ENCODE measurements around the gene CFL1.

CFL1 gene

DNA sequence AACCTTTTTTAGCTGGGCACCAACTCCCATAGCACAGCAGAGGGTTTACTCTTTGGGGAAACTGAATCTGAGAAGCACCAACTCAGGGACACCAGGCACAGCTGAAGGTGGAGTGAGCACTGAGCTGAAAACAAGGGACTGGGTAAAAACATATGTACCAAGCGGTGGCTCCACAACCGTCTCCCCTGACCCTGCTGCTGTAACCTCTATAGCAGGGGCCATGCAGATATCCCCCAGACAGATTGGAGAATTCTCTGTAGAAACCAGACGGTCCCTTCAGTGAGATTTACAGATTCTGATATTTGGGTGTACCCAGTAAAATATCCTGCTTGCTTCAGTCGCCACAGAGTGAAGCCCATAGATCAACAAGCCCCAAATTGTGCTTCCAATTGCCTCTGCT, 28.5 kb downstream of the CFL1 start:
- no peak for DNase-seq

DNA sequence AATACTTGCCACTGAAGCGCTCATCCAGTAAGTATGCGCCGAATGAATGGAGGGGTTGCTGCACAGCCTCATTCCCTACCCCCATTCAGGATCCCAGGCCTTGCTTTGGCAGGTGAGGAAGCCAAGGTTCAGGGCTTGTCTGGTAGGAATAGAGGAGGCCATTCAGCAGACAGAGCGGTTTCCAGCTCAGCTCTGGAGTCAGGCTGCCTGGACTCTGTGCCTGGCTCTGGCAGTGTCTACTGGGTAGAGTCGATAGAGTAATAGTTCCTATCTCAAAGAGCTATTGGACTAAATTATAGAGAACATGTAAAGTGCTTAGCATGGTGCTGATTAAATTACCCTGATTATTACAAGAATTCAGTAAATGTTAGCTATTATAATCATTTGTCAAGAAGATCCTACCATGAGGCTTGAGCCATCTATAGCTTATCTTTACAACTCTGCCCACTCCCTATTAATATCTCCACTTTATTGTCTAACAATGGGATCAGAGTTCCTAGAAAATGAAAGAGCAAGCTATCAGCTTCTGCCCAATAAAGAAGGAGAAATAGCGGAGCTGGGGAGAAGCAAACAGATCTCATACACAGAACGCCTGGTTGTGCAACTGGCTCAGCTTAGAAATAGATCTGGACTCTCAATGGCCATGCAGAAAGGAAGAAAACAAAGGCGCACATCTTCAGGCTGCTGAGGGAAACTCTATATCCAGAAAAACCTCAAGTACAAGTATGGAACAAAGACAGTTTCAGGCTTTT, 30.8 kb downstream of the CFL1 start:
- no peak for DNase-seq

DNA sequence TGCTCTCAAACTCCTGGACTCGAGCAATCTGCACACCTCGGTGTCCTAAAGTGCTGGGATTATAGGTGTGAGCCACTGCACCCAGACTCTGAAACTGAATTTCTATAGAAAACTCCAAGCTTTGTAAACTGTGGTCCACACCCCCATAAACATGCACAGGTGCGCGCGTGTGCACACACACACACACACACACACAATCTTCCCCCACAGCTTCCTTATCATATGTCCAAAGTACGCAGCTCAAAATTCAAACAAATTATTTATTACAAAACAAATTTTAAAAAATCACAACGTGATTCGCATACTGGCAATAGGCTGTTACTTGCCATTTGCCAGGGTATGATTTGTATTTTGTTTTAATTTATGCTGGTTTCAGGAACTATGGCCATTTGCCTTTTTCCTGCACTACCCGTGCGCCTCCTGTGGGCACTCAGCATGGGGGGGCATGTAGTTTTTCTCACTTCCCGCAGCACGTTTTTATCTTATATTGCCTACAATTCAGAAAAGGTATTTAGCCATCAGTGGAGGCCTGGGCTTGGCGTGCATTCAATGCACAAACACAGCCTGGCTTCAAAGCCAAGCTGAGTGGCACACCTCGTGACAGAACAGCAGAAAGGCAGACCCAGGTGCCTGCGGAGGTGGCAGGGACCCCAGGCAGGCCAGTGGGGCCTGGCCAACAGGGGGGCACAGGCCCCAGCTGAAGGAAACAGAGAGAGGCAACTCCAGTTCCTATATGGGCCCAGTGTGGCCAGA, 35.0 kb downstream of the CFL1 start:
- DNase-seq: no peak

DNA sequence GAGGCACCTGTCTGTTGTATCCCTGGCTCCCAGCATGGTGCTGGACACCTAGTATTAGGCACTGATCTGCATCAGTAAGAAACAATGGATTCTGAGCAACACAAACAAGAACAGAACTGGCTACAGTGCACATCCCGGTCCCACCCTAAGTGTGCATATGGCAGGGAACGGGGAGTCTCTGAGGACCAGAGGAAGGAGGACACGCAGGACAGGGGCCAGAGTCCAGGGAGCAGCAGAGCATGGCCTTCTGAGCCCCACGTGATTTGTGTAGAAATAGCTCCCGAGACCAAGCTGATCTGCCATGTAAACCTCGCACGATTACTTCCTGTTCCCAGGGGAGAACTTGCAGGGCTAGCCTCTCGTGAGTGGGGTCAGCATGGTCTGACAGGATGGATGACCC, 36.9 kb downstream of the CFL1 start:
- peak; percentile 63 for DNase-seq

DNA sequence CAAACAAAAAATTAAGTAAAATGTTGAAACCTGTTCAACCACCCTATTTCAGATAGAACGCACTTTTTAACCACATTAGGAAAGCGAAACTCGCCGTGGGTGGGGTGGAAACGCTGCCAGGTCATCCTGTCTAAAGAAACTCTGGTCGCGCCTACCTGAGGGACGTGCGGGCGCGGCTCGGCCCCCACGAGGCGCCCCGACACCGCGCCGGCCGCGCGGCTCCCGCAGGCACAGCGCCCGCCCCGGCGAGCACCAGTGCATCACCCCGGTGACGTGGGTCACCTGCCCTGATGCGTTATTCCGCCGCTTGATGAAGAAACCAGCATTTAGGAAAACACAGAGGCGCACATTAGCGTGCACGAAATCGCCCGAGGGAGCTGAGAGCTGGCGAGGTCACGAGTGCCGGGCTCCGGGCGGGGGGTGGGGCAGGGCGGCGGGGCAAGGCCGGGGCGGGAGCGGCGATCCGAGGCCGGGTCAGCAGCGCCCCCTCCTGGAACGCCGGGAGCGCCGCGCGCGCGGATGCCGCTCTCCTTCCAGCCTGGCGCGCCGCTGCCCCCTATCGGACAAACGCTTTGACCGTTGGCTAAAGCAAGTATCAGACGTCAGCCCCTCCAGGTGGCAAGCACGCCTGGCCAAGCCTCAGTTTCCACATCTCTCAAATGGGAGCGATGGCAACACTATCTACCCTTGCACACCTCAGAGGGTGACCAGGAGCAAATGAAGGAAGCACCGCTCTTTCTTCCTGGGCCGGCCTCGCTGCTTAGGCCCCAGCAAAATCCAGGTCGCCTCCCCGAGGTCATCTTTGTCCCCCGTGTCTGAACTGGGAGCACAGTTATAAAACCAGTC, 39.9 kb downstream of the CFL1 start:
- peak; percentile 93 for DNase-seq

DNA sequence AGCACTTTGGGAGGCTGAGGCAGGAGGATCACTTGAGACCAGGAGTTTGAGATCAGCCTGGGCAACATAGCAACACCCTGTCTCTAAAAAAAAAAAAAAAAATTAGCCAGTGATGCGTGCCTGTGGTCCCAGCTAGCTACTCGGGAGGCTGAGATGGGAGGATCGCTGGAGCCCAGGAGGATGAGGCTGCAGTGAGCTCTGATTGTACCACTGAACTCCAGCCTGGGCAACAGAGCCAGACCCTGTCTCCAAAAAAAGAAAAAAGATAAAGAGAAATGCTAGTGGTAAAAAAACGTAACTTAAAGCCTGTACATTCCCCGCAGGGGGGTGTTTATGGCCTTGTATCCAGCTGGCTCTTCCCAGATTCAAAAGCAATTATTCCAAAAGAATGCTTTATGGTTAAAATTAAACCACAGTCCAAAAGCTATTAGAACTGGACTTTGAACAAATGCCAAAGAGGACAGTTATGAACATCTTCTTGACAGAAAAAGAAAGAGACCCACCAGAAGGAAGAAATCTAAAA, 40.6 kb downstream of the CFL1 start:
- DNase-seq: peak; percentile 36

DNA sequence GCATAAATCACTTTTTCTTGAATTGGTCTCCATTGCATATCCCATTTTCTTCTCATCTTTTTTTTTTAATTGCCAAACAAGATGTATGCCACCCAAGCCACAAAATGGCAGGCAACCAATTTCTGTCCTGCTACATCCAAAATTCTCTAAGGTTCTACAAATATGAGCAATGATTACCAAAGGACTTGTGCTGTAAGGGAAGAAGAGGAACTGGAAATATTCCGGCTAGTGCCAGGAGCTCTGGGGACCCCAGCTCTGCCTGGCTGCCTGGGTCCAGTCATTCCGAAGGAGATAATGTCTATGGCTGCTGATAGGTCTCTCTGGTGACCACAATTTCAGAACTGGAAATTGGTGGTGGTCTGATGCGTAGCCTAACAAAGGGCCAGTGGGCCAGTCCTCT, 41.3 kb downstream of the CFL1 start:
- peak; percentile 71 for DNase-seq

DNA sequence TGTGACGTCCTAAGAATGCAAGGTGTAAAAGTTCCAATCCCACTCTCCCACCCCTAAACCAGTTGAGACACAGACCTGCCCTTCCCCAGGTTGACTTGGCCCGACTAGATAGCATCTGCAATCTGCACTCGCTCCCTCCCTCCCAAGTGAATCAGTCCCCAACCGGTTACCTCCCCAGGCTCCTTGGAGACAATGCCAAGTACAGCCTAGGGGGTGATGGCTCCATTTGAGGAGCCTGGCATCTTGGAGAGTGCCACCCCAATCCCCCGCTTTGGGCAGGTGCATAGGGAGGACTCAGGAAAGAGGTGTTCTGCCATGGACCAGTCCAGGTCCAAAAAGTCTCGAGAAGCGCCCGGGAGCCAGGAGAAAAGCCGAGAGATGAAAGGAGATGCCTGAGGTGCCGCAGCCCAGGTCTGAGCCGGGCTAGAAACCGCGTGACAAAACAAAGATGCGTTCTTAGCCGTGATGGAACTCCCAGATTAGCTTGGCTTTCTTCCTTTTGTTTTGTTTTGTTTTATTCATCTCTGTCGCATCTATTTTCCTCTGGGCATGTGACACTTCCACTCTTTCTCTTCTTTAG, 42.9 kb downstream of the CFL1 start:
- DNase-seq: no peak

DNA sequence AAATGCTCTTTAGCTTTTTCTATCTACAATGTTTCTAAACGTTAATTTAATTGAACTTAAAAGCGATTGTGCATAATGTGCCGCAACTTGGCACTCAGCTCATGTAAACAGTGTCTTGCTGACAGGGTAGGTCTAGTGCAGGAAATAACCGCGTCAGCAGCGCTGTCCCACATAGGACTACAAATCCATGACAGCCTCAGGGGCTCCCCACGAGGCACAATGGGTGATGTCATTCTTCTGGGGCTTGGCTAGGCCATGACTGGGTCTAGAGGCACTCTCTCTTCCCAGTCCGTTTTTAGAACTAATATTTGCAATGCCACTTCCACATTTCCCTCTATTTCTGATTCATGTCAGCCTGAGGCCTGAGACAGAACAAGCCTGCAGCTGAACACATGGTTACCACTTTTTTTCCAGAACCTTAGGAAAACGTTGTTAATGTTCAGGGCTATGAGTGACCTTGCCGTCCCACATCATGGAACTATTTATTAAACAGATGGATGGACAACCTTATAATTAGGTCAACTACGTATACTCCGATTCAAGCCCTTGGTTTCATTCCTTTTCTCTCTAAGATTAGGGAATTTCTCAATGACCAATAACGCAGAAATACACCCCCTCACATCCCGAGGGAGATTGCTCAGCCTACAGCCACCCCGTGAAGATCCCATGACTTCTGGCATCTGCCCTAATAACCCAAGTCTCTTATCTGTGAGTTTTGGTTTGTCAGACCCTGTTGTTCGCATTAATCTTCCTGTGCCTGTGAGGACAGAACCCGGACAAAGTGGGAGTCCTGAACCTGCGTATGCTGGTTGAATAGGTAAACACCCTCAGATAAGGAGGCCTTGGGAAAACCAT, 43.6 kb downstream of the CFL1 start:
- DNase-seq: peak; percentile 99

DNA sequence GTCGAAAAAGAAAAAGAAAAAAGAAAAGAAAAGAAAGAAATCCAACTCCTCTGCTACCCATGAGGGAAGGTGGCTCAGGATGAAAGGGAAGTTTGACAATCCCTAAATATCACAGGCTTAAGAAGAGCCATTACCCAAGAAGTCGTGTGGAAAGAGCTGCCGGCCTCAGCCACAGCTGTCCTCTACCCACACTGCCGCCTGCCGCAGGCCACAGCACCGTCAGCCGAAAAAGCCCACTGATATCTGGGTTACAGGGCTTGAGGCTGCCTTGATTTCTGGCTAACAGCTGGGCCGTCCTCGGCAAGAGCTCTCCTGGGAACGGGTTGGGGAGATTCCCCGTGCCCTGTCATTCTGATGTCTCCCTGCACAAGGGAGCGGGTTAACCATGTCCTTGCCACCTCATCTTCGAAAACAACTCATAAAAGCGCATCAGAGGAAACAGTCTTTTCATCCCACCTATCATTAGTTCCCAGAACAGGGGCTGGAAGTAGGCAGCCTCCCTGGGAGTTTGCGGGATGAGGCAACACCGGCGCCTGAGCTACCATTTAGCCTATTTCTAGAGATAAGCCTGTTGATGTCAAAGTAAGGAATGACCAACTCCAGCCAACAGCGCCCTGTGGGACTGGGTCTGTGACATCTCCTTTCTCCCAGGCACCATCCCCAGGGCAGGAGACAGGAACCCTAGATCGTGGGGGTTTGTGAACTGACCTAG, 46.1 kb downstream of the CFL1 start:
- peak; percentile 93 for DNase-seq

DNA sequence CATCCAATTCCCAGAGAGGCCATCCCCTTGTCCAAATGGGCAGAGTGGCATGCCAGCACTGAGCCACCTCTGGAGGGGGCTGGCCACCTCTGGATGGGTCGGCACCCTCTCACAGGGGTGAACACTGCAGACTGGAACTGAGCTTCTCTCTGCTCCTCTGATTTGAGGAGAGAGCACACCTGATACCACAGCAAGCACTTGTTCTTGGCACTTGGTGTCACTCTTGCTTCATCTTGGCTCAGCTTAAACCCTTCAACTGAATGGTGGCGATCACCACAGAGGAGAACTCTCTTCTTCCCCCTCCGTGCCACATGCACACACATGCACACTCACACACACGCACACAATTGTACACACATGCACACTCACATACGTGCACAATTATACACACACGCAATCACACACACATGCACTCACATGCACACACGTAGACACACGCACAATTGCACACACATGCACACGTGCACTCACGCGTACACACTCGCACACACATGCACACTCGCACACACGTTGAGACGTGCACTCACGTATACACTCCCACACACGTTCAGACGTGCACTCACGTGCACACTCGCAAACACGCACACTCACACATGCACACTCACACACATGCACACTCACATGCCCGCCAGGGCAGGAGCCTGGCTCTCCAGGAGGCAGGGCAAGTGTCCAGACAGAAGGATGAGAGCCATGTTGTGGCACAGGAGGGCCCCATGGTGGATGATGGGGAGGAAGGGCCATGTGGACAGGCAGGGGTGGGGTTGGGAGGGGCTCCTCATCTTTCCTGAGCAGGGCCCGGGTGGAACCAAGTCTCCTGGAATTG, 47.7 kb downstream of the CFL1 start:
- peak; percentile 29 for DNase-seq

DNA sequence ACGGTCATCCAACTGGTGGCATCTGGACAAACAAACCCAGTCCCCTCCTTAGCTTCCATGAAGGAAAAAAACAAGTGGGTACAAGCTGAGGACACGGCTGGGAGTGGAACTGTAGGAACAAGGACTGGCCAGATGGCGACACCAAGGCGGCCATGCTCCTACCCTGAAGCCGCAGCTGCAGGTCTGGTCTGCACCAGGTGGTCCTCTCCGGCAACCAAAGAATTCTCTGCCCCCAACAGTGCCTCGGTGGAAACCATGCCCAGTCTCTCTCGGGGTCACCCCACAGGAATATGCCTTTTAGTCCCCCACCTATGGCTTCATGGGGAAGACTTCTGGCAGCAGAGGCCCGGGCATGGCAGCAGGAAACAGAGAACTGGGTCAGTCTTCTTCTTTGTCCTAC, 48.5 kb downstream of the CFL1 start:
- no peak for DNase-seq

DNA sequence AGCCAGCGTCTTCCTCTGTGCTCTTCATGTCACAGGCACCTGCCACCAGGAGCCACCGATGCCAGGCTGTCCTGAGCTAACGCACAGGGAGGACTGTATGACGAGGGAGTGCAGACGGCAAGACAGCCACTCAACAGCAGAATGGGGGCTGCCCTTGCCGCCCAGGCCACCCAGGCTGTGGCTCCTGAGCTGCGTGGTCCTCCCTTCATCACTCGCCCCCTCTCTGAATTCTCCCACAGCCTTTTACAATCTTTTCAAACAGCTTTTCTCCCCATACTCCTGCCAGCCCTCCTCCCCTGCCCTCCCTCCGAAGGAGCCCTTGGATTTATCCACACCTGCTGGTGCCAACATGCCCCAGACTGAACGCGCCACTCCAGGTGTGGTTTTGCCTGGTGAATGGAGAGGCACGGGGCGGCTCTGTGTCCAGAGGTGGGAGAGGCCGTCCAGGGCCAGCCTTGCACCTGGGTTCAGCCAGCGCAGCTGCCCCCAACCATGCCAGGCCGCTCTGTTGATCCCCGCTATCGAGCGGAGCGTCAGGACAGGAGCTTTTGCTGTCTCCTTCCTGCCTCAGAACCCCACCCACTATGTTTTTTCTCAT, 49.1 kb downstream of the CFL1 start:
- DNase-seq: no peak

DNA sequence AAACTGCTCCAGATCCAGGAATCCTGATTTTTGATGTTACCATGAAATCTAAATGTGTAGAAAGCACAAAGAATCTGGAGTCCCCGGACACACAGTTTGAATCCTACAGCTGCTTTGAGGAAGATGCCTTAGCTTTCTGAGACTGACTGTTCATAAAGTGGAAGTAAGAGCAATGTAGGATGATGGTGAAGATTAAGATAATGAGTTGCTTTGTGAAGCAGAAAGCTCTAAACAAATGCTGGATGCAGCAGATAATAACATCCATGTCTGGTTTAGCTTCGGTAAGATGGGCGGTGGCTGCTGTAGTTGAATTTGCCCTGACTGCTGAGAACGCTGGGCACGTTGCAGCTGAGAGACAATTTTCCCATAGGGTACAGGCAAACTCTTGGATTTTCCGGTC, 51.0 kb downstream of the CFL1 start:
- no peak for DNase-seq
